ENCODE data around the gene EIF4EBP2.

EIF4EBP2 gene

GRCh38 chr10:70378122-70378521 lies 25.8 kb upstream of the EIF4EBP2 start:
- DNase-seq (ENCODE audit: low read depth in 2 of 2), result no peak

- DNase-seq (ENCODE audit: low read depth in 2 of 2), result no peak
Measured at GRCh38 chr10:70379581-70380176, 24.3 kb upstream of the EIF4EBP2 start.

- no peak for DNase-seq (ENCODE audit: low read depth in 2 of 2)
Measured at GRCh38 chr10:70380350-70381135, 23.4 kb upstream of the EIF4EBP2 start.

GRCh38 chr10:70381471-70382421 lies 22.2 kb upstream of the EIF4EBP2 start:
- no peak for DNase-seq (ENCODE audit: low read depth in 2 of 2)

GRCh38 chr10:70391654-70392053 lies 12.3 kb upstream of the EIF4EBP2 start:
- DNase-seq (ENCODE audit: low read depth in 2 of 2), result no peak

GRCh38 chr10:70396140-70396539 lies 7.8 kb upstream of the EIF4EBP2 start:
- no peak for DNase-seq (ENCODE audit: low read depth in 2 of 2)

- no peak for DNase-seq (ENCODE audit: low read depth in 2 of 2)
Measured at GRCh38 chr10:70399177-70399576, 4.8 kb upstream of the EIF4EBP2 start.

GRCh38 chr10:70403483-70404035 lies 386 bp upstream of the EIF4EBP2 start:
- DNase-seq (ENCODE audit: low read depth in 2 of 2), result no peak

- no peak for DNase-seq (ENCODE audit: low read depth in 2 of 2)
Measured at GRCh38 chr10:70404787-70405036, 767 bp downstream of the EIF4EBP2 start.

- no peak for DNase-seq (ENCODE audit: low read depth in 2 of 2)
Measured at GRCh38 chr10:70405037-70405824, 1.3 kb downstream of the EIF4EBP2 start.

GRCh38 chr10:70409772-70410171 lies 5.8 kb downstream of the EIF4EBP2 start:
- DNase-seq (ENCODE audit: low read depth in 2 of 2), result no peak

- no peak for DNase-seq (ENCODE audit: low read depth in 2 of 2)
Measured at GRCh38 chr10:70410608-70411007, 6.7 kb downstream of the EIF4EBP2 start.

- DNase-seq (ENCODE audit: low read depth in 2 of 2), result no peak
Measured at GRCh38 chr10:70412356-70412755, 8.4 kb downstream of the EIF4EBP2 start.

GRCh38 chr10:70417568-70417967 lies 13.6 kb downstream of the EIF4EBP2 start:
- DNase-seq (ENCODE audit: low read depth in 2 of 2), result no peak

GRCh38 chr10:70418229-70418628 lies 14.3 kb downstream of the EIF4EBP2 start:
- DNase-seq (ENCODE audit: low read depth in 2 of 2), result no peak

- no peak for DNase-seq (ENCODE audit: low read depth in 2 of 2)
Measured at GRCh38 chr10:70418713-70419112, 14.8 kb downstream of the EIF4EBP2 start.

GRCh38 chr10:70424320-70424719 lies 20.4 kb downstream of the EIF4EBP2 start:
- no peak for DNase-seq (ENCODE audit: low read depth in 2 of 2)

- DNase-seq (ENCODE audit: low read depth in 2 of 2), result no peak
Measured at GRCh38 chr10:70425096-70425495, 21.2 kb downstream of the EIF4EBP2 start.

- DNase-seq (ENCODE audit: low read depth in 2 of 2), result no peak
Measured at GRCh38 chr10:70426823-70427222, 22.9 kb downstream of the EIF4EBP2 start.

GRCh38 chr10:70430493-70431445 lies 26.8 kb downstream of the EIF4EBP2 start:
- DNase-seq (ENCODE audit: low read depth in 2 of 2), result no peak
